K562 (cell line): ENCODE measurements around the gene ADAM15. TPM values are rescaled to one million over a fixed set of nuclear protein-coding genes. Genes with fewer than 3 reads are reported as not detected.

ENCODE experiments used
- AFF1 ChIP-seq, 2 experiments: fragments of 450-650 bp; IDR thresholded peaks; 2 replicates each; pipeline ENCODE4 v1.6.1; 2018; ENCODE audit warnings: mild to moderate bottlenecking in 2 of 2, low read depth in 1 of 2; ENCODE audit not compliant: partially characterized antibody in 2 of 2
- ARNT ChIP-seq, 2 experiments: fragments of 450-650 bp; IDR thresholded peaks; 2 replicates each; pipeline ENCODE4 v1.6.1; 2016; ENCODE audit warnings: mild to moderate bottlenecking in 1 of 2
- BCL6 ChIP-seq: fragments of 250-450 bp; sonication (Bioruptor Pico); IDR thresholded peaks from 2 replicates; pipeline ENCODE4 v1.4.0; 2020
- BCOR ChIP-seq: fragments of 450-650 bp; IDR thresholded peaks from 2 replicates; pipeline ENCODE4 v1.6.1; 2016
- CBFA2T2 ChIP-seq: fragments of 450-650 bp; conservative IDR thresholded peaks from 2 replicates; pipeline ENCODE4 v1.6.1; 2017; ENCODE audit warnings: mild to moderate bottlenecking
- GATA2 ChIP-seq: sonication (generic); formaldehyde crosslinking; IDR thresholded peaks from 2 replicates; pipeline ENCODE4 v1.4.0; 2020; ENCODE audit warnings: mild to moderate bottlenecking, missing genetic modification reagents
- NFE2L1 ChIP-seq: fragments of 450-650 bp; IDR thresholded peaks from 2 replicates; pipeline ENCODE4 v1.6.1; 2016; ENCODE audit warnings: missing genetic modification characterization, low read depth, mild to moderate bottlenecking, missing compliant biosample characterization, moderate library complexity, borderline replicate concordance
- PPARD ChIP-seq: fragments of 250-450 bp; sonication (Bioruptor Pico); IDR thresholded peaks from 2 replicates; pipeline ENCODE4 v1.8.0; 2022; ENCODE audit warnings: inconsistent platforms, mild to moderate bottlenecking, moderate library complexity
- SIN3A ChIP-seq, 2 experiments: fragments of 150-350 bp in 1 of 2; IDR thresholded peaks; 2 replicates each; pipeline ENCODE4 v1.6.1; 2011 to 2016; ENCODE audit warnings: borderline replicate concordance in 2 of 2, low read depth in 2 of 2, low read length in 2 of 2, mild to moderate bottlenecking in 2 of 2, moderate library complexity in 2 of 2; ENCODE audit not compliant: control insufficient read depth in 1 of 2
- SIRT6 ChIP-seq: IDR thresholded peaks from one replicate; pipeline ENCODE4 v1.6.1; 2012; ENCODE audit warnings: low read depth, mild to moderate bottlenecking, control low read depth, inconsistent platforms, low read length, moderate library complexity
- TEAD4 ChIP-seq, 2 experiments: sonication (generic) in 1 of 2; formaldehyde crosslinking in 1 of 2; IDR thresholded peaks; 2 replicates each; pipeline versions ENCODE4 v1.6.1 to v1.8.0; 2012 to 2022; ENCODE audit warnings: borderline replicate concordance in 1 of 2, inconsistent platforms in 1 of 2, low read length in 1 of 2, mild to moderate bottlenecking in 1 of 2, missing genetic modification reagents in 1 of 2
- TOE1 ChIP-seq, 2 experiments: fragments of 450-650 bp in 1 of 2; sonication (generic) in 1 of 2; formaldehyde crosslinking in 1 of 2; IDR thresholded peaks; 2 replicates each; pipeline versions ENCODE4 v1.7.1 to v1.8.0; 2016 to 2022; ENCODE audit warnings: borderline replicate concordance in 2 of 2, mild to moderate bottlenecking in 2 of 2, antibody characterized with exemption in 1 of 2, inconsistent platforms in 1 of 2, low read depth in 1 of 2, missing genetic modification reagents in 1 of 2, moderate library complexity in 1 of 2
- polyA plus RNA-seq, 8 experiments: library from polyadenylated mRNA; depleted of rRNA in 4 of 8; stranded (reverse) in 5 of 8; unstranded in 3 of 8; fragments of >200 nt; fragmentation: Nextera tagmentation in 2 of 8; fragmentation: Illumina TruSeq in 1 of 8; extraction: Ambion mirVana in 2 of 8; extraction: Trizol in 1 of 8; gene quantifications; 2 replicates each; pipeline versions ENCODE4 v1.2.1 to v1.2.3, GENCODE V29; 2011 to 2014; ENCODE audit warnings: inconsistent platforms in 1 of 8, missing spikeins in 1 of 8
- total RNA-seq, 7 experiments: library from RNA; depleted of rRNA in 6 of 7; stranded (reverse); fragments of >200 nt in 6 of 7; fragmentation: Illumina TruSeq in 2 of 7; extraction: Trizol in 2 of 7; gene quantifications; 2 replicates each; pipeline versions ENCODE4 v1.2.1 to v1.2.3, GENCODE V29; 2011 to 2021; ENCODE audit warnings: low replicate concordance in 1 of 7
- TF ChIP-seq, protein P1 (sequence below): IDR thresholded peaks from 2 replicates; pipeline ENCODE4 v1.6.1; 2011; ENCODE audit not compliant: insufficient read length; ENCODE audit errors: extremely low read depth
- TF ChIP-seq, protein P2 (sequence below): fragments of 250-450 bp; sonication (Bioruptor Pico); IDR thresholded peaks from 2 replicates; pipeline ENCODE4 v1.5.0; 2020; ENCODE audit warnings: mild to moderate bottlenecking, borderline replicate concordance

Gene ADAM15
- total and polyA plus RNA-seq, 9 of the 15 experiments (the other 6 are each of a cell fraction or from before 2014, with no cell fraction given), result 0.69 to 72.3 (median 32.8) TPM

- TF ChIP-seq AFF1 (IDR thresholded peaks at IDR 0.05; ENCODE audit: low read depth in 1 of 2, partially characterized antibody in 2 of 2) (peak in 1 of 2 experiments; percentile 21), SIN3A (IDR thresholded peaks at IDR 0.05; ENCODE audit: borderline replicate concordance in 2 of 2, control insufficient read depth in 1 of 2, low read depth in 2 of 2, low read length in 2 of 2) (peak in 1 of 2 experiments; percentile 56; a peak in 1 of 4 replicates), TOE1 (IDR thresholded peaks at IDR 0.05; ENCODE audit: borderline replicate concordance) (peak; percentile 74; the same call in 1 of the 2 replicates), TOE1 (CRISPR knock-in tag; IDR thresholded peaks at IDR 0.05; ENCODE audit: borderline replicate concordance, low read depth) (no peak), GATA2 (CRISPR knock-in tag) (0 out of 2 replicates have a peak, but pooled peaks have one; percentile 14), BCOR (peak; percentile 100), ARNT (IDR thresholded peaks at IDR 0.05) (peak in 1 of 2 experiments; percentile 42; a peak in 1 of 4 replicates), PPARD (CRISPR knock-in tag) (no peak), SIRT6 (no peak), TEAD4 (IDR thresholded peaks at IDR 0.05; ENCODE audit: low read length) (no peak), TEAD4 (CRISPR knock-in tag; IDR thresholded peaks at IDR 0.05; ENCODE audit: borderline replicate concordance) (no peak), BCL6 (CRISPR knock-in tag) (no peak), CBFA2T2 (no peak), NFE2L1 (no peak)
- TF ChIP-seq, protein P1, sequence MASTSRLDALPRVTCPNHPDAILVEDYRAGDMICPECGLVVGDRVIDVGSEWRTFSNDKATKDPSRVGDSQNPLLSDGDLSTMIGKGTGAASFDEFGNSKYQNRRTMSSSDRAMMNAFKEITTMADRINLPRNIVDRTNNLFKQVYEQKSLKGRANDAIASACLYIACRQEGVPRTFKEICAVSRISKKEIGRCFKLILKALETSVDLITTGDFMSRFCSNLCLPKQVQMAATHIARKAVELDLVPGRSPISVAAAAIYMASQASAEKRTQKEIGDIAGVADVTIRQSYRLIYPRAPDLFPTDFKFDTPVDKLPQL, result no peak
- TF ChIP-seq, protein P2, sequence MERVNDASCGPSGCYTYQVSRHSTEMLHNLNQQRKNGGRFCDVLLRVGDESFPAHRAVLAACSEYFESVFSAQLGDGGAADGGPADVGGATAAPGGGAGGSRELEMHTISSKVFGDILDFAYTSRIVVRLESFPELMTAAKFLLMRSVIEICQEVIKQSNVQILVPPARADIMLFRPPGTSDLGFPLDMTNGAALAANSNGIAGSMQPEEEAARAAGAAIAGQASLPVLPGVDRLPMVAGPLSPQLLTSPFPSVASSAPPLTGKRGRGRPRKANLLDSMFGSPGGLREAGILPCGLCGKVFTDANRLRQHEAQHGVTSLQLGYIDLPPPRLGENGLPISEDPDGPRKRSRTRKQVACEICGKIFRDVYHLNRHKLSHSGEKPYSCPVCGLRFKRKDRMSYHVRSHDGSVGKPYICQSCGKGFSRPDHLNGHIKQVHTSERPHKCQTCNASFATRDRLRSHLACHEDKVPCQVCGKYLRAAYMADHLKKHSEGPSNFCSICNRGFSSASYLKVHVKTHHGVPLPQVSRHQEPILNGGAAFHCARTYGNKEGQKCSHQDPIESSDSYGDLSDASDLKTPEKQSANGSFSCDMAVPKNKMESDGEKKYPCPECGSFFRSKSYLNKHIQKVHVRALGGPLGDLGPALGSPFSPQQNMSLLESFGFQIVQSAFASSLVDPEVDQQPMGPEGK (CRISPR knock-in tag), result no peak
Measured at GRCh38 chr1:155064111-155064831, 13.2 kb downstream of the ADAM15 start (continued).
